GM19328 (cell line): Measurements from ENCODE around the gene ATPAF1.
A peak's percentile ranks its signal among the peaks of the same experiment; 100 is the strongest.
"Not testable (repeated sequence)": the region's sequence is repeated elsewhere in the genome, so short reads cannot be mapped to it uniquely, and the experiment has no call there.

Experiments used
- ATAC-seq: cut with Tn5 transposase; IDR thresholded peaks from one replicate; pipeline ENCODE4 v1.9.1; 2021; ENCODE audit warnings: mild to moderate bottlenecking, moderate library complexity; ENCODE audit not compliant: unreplicated experiment

The ATPAF1 gene, protein sequence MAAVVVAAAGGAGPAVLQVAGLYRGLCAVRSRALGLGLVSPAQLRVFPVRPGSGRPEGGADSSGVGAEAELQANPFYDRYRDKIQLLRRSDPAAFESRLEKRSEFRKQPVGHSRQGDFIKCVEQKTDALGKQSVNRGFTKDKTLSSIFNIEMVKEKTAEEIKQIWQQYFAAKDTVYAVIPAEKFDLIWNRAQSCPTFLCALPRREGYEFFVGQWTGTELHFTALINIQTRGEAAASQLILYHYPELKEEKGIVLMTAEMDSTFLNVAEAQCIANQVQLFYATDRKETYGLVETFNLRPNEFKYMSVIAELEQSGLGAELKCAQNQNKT

DNA sequence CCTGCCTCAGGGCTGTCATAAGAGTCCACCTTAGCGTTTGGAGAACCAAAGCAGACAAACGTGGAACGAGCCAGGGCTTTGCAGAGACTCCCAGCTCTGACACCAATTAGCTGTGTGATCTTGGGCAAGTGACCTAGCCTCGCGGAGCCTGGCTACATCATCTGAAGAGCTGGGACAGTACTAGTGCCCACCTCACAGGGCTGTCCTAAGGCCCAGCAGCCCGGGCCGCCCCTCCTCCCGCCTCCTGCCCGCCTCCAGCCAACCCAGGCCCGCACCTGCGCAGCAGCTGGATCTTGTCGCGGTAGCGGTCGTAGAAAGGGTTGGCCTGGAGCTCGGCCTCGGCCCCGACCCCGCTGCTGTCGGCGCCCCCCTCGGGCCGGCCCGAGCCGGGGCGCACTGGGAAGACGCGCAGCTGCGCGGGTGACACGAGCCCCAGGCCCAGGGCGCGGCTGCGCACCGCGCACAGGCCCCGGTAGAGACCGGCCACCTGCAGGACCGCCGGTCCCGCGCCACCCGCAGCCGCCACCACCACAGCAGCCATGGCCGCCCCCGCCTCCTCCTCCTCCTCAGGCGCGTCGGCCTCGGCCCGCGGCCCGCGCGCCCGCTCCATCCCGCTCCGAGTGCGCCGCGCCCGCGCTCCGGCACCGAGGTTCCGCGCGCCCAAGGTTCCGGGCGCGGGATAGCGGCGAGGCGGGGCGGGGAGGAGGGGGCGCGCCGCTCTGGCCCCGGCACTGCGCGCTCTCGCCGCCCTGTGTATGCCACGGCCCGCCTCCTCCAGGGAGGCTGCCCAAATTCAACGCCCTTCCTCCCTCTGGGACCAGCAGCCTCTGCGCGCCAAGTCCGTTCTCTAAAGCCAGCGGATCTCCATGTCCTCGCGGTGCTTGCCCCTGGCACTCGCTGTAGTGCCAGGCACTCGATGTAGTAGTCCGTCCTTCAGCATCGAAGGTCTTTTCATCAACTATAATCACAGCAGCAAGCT lies at the start of gene ATPAF1:
ATPAF1 (minus strand) TSS at position 583 of the 979 bp plus-strand sequence; CDS start at position 541, 42 bp downstream.
- ATAC-seq, result peak; percentile 56

DNA sequence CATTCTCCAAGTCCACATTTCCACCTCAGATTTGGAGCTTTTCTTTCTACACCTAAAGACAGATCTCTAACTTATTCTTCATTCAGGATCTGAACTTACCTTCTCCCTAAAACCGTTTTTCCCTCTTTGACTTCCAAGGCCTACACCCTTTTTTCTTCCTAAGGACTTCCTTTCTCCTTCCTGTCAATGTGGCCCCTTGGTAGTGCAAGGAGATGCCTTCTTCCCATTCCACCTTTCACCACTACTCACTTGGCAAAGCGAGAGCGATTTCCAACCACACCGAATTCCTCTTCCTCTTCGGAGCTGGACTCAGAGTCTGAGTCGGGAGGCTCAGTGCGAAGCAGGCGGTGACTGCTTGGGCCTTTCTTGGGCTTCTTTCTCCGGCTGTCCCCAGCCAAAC lies 49.5 kb upstream of the ATPAF1 start:
- no peak for ATAC-seq

DNA sequence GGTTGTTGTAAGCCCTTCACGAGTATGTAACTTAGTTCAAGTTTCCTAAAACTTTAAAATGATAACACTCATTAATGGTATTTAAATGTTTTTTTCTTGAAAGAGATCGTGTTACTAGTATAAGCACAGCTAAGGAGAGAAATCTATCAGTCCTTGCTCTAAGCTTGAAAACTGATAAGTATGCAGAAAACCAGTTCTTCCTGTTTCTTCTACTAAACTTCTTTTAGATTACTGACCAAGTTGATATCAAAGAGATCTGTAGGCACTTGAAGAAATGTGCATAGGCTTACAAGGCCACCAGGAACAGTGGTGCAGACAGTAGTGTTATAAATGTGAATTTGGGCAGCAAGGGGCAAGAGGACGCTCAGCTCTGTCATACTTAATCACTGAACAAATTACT lies 46.8 kb upstream of the ATPAF1 start:
- ATAC-seq, result no peak

DNA sequence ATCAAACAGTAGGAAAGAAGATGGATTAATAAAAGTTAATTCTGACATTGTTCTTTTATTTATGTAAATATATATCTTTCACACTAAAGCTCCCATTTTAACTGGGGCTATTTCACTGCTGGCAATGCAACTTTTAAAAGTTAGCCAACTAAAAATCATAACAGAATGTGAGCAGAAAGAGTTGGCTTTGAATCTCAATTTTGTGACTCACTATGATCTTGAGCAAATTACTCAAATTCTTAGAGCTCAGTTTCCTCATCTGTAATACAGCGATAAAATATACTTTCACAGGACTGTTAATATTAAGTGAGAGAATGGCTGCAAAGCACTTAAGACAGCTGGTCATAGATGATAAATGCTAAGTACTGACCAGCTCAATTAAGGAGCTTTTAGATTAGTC lies 40.0 kb upstream of the ATPAF1 start:
- no peak for ATAC-seq

DNA sequence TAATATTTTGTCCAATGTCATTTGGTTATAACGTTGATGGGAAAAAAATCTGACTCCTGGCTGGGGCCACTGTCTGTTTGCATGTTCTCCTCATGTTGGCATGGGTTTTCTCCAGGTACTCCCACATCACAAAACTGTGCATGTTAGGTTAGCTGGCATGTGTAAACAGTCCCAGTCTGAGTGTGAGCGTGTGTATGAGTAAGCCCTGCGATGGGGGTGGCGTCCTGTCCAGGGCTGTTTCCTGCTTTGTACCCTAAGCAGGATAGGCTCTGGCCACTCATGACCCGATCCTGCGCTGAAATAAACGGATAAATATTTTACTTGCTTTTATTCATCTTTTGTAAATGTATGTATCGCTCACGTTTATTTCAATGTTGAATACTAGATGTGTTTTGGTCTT lies 37.2 kb upstream of the ATPAF1 start:
- no peak for ATAC-seq

DNA sequence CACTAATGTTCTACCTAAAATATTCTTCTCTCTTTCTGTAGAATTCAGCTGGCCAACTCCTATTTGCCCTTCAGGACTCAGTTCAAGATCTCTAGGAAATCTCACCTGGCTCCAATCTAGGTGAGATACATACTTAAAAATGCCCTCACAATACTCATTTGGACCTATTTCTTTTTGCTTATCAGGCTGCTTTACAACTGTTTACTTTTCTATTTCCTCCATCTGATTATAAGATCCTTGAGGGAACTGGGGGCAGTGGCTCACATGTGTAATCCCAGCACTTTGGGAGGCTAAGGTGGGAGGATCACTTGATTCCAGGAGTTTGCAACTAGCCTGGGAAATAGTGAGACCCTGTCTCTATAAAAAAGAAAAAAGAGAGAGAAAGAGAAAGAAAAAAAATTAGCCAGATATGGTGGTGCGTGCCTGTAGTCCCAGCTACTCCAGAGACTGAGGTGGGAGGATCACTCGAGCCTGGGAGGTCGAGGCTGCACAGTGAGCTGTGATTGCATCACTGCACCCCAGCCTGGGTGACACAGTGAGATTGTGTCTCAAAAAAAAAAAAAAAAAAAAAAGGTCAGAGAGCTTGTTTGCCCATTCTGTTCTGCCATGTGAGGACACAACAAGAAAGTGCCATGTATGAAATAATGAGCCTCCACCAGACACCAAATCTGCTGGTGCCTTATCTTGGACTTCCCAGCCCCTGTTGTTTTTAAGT lies 35.9 kb upstream of the ATPAF1 start:
- ATAC-seq, result no peak

DNA sequence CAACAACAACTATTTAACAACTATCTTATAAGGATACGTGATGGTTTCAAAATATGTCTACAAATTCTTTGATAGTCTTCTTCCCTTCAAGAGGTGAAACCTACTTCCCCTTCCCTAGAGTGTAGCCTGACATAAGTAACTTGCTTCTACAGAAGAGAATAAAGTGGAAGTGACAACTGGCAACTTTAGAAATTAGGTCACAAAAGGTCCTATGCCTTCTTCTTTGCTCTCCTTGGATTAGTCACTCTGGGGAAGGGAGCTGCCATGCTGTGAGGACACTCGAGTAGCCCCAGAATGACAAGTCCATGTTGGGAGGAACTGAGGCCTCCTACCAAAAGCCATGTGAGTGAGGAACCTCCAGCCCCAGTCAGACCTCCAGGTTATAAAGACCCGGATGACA lies 31.5 kb upstream of the ATPAF1 start:
- ATAC-seq, result no peak

DNA sequence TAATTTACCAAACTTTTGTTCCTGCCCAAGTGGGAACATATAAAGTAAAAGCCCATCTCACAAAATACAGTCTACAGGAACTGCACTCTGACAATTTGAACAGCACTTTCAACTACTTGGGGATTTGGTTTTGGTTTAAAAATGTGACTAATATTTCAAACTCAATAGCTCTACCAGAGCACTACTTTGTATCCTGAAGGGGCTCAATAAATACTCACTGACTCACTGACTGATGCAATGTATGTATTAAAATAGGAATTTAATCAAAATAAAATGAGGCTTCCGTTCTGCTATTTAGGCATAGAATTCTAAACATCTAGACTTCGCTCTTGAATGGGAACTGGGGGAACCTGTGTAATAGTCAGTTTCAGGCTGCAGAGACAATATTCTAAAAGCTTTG lies 28.9 kb upstream of the ATPAF1 start:
- no peak for ATAC-seq

DNA sequence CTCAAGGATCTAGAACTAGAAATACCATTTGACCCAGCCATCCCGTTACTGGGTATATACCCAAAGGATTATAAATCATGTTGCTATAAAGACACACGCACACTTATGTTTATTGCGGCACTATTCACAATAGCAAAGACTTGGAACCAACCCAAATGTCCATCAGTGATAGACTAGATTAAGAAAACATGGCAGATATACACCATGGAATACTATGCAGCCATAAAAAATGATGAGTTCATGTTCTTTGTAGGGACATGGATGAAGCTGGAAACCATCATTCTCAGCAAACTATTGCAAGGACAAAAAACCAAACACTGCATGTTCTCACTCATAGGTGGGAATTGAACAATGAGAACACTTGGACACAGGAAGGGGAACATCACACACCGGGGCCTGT lies 26.5 kb upstream of the ATPAF1 start:
- ATAC-seq, result not testable (repeated sequence)

DNA sequence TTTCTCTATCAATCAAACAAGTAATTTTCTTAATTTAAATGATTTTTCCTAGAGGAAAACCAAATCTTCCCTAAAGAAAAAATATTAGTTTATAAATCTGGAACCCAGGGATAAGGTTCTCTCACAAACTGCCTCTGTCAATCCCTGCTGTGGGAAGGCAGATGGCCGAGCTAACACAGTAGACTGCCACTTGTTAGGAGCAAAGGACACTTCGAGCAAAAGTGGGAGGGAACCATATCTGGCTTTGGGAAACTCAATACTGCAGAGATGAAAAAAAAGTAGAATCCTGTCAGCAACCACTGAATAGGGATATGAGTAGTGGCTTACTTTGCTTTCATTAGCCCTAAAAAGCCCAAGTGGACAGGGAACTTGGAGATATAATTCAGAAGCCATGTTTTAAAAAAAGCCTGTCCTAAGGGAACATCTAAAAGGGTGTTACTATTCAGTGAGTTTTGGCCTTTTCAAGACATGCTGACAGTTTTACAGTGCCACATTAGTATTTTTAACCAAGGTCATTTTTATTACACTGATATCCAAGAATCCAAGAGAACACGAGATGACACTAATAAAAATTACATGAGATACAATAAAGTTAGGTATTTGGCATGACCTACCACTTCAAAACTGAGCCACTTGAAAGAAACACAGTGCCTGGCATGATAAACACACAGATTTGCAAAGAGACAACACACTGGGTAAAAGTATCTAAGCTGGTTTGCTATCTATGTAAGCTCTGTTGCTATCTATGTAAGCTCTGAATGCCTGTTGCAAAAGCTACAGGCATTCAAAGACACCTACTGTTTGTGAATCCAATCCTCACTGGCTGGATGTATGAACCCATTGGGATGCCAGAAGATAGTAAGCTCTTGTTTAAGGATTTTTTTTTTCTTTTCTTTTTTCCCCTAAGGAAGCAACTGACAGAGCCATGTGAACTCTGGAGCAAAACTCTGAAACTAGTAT lies 24.9 kb upstream of the ATPAF1 start:
- ATAC-seq, result no peak

DNA sequence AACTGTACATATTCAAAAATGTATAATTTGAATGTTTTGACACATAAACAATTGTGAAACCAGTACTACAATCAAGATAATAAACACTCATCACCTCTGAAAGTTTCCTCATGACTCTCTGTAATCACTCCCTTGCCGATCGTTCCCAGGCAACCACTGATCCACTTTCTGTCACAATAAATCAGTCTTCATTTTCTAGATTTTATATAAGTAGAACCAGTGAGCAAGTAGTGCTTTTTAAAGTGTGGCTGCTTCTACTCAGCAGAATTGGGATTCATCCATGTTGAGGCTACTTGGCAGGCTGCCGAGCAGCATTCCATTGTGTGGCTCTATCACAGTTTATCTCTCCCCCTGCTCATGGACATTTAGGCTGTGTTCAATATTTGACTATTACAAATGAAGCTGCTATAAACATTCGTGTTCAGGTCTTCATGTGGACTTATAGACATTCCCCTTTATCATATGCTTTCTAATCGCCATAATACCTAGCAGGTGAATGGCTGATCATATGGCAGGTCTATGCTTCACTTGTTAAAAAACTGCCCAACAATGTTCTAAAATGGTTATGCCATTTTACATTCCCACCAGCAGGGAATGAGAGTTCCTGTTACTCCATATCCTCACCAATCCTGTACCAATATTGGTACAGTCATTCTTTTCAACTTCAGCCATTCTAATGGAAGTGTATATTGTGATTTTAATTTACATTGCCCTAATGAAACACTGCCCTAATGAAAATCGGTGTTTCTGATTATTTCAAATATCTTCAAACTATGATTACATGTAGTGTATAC lies 24.0 kb upstream of the ATPAF1 start:
- ATAC-seq, result no peak

DNA sequence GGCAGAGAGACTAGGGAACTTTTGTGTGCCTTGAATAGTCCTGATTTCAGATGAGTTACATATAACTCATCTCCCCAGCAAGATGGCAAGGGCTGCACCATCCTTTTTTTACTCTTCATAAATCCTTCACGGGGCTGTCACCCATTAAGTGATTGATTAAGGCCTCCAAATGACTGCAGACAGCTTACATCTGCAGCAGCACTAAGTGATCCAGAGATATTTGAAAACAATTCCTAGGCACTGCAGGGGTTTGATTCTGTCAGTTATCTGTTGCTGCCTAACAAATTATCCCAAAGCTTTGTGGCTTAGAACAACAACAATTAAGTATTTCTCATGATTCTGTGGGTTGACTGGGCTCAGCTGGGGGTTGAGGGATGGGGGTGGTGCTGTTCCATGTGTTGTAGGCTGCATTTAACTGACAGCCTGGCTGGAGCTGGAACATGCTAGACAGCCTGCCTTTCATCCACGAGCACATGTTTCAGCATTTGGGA lies 22.8 kb upstream of the ATPAF1 start:
- no peak for ATAC-seq

DNA sequence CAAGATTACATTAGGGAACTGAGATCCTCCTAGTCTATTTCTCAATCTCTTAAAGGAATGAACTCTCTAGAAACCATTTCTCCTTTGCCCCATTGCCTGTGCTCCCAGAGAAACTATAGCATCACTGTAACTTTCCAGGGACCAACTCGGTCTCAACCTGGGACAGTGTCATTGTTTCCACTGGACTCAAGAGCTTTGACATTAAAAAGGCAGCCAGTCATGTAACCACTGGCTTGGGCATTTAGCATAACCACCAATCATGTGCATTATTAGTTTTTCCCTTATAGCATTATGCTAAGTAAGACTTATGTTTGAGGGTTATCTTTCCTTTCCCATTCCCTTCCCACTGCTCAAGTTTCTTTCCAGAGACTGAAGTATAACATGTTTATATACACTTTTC lies 21.7 kb upstream of the ATPAF1 start:
- no peak for ATAC-seq

DNA sequence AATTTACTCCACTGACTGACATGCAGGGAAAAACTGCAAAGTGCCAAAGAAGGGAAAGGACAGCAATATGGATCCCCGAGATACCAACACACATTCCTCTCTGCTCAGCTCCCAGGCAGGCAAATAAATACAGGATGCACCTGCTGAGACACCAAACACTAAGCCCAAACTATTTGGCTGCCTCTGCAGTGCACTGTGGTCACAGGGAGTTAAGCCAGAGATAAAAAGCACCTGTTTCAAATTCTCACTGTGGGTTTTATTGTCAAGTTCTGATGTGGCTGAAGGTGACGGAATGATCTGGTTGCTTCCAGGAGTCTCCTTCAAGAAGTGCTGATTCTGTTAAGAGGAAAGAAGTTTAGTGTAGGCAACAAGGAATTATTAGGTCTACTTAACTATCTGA lies 21.2 kb upstream of the ATPAF1 start:
- ATAC-seq, result no peak

DNA sequence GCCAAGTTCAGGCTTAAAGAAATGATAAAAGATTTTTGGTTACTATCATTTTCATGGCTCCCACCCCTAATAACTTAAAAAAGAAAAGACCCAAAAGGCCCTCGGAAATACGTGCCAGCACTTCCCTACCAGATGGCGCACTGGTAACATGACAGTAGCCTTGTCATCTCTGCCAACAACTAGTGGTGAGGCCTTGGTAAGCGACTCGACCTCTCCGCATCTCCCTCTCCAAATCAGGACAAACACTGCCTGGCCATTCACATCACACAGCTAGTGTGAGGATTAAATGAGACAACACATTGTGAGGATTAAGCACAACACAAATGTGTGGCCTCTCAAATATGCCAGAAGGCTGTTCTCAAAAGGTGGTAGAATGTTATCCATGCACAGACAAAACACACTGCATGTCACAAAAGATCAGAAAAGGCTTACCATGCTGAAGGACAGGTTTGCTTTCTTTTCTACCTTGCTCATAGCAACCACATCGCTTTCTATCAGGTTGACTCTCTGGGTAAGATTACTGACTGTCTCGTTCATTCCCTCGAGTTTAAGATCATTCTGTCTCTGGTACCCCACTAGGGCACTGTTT lies 19.9 kb upstream of the ATPAF1 start:
- no peak for ATAC-seq

DNA sequence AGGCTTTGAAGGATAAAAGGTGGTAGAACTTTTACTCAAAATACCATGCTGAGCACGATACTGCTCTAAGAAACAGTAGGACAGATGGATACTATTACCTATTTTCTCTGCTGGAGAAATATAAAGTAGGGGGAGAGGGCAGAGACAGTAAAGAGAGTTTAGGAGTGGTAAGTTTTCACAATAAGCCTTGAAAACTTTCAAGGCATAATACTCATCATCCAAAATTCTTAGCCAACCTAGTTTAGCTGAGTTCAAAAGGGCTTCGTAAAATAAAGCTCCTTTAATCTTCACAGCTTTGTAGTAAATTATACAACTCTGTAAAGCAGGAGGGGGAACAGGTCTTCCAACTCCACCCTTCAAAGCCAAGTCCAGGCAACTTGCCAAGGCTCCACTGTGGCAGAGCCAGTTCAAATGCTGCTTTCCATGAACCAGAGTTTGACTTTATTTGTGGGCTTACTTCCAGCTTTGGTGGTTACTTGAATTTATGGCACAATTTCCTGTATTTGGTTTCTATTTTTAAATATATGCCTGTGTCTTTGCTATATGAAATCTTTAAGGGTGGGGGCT lies 19.0 kb upstream of the ATPAF1 start:
- no peak for ATAC-seq

DNA sequence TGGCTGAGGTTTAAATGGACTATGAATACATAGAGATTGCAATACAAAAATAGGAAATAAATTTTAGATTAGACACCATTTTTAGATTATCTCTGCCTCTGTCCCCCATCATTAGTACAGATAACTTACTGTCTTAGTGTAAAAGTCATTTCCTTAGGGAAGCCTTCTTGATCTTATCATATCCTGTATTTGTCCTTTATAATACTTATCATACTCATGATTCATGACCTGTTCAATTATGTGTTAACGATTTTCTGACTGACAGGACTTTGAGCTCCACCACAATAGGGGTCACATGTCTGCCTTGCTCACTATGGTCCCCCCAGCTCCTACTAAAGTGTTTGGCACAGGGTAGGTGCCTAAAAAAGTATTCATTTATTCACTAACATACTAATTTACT lies 18.1 kb upstream of the ATPAF1 start:
- no peak for ATAC-seq

DNA sequence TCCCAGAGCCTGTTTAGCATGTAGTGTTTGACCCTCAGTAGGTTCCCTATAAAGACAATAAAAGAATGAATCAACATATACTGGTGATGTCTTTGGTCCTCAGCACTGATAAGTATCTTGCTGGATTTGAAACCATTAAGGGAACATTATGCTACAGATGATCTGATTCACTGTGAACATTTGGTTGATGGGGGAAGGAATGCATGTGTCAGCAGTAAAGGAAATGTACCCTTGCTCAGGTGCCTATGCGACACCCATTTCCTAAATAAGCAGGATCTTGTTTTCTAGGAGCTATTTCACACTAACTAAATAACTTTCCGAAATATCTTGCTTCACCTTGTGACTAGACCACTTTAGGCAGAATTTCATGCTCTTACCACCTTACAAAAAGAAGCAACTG lies 16.5 kb upstream of the ATPAF1 start:
- ATAC-seq, result no peak

DNA sequence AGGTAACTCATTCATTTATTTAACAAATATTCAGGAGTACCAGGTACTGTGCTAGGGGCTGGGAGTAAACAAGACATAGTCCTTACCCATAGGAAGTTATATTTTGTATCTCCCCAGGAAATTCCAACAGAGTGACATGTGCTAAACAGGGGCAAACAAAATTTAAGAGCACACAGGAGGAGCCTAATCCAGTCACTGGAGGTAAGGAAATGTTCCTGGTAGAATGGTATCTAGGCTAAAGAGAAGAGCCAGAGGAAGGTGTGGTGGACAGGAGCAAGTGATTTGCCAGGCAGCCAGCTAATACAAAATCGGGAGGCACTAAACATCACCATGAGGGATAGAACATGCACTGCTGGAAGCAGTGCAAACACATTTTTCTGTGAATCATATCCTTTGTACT lies 13.9 kb upstream of the ATPAF1 start:
- ATAC-seq, result no peak
